Endothelial cell of umbilical vein (primary cell): ENCODE measurements around the gene CLEC17A. TPM values are rescaled to one million over a fixed set of nuclear protein-coding genes. Genes with fewer than 3 reads are reported as not detected.

Source experiments
- BruUV-seq: library from RNA; stranded (reverse); fragments of 400-500 nt; replicated peaks from 2 replicates; lab custom pipeline; 2021; lab: Mats Ljungman, UMichigan
- CTCF ChIA-PET: fragments of 300-600, 350-600 bp; sonication (Branson Sonifier 250); formaldehyde crosslinking; loops from one replicate; lab custom pipeline; 2021; ENCODE audit warnings: antibody characterized with exemption, inconsistent platforms; lab: Charles Lee
- POLR2A ChIA-PET: fragments of 300-600, 350-600 bp; sonication (Branson Sonifier 250); formaldehyde crosslinking; loops from one replicate; lab custom pipeline; 2021; ENCODE audit warnings: antibody characterized with exemption, inconsistent platforms; lab: Charles Lee
- DNase-seq: peaks from one replicate; pipeline ENCODE4 v3.0.0-alpha.2; 2011; ENCODE audit warnings: low read depth, low spot score
- FAIRE-seq: peaks from 2 replicates; lab custom pipeline; 2011; peaks lifted over from hg19 to GRCh38; lab: Jason Lieb, UNC
- H2AFZ ChIP-seq: 2 replicates; pipeline ENCODE4 v1.6.0; 2012; ENCODE audit warnings: low read depth, low read length, control low read depth, inconsistent platforms
- H3K27ac ChIP-seq: 2 replicates; pipeline ENCODE4 v1.5.1; 2011; ENCODE audit warnings: low read depth, mild to moderate bottlenecking, control low read depth, low read length, moderate library complexity; ENCODE audit not compliant: insufficient read depth
- H3K27me3 ChIP-seq, 2 experiments: 2 replicates each; pipeline versions ENCODE4 v1.6.0 to v1.6.1; 2011; ENCODE audit warnings: low read length in 2 of 2, mixed read lengths in 1 of 2; ENCODE audit not compliant: control insufficient read depth in 2 of 2, insufficient read depth in 2 of 2
- H3K36me3 ChIP-seq, 2 experiments: 2 replicates in 1 of 2; 3 replicates in 1 of 2; pipeline ENCODE4 v1.5.1; 2011; ENCODE audit warnings: low read length in 2 of 2, mild to moderate bottlenecking in 1 of 2, moderate library complexity in 1 of 2; ENCODE audit not compliant: control insufficient read depth in 2 of 2, insufficient read depth in 2 of 2; ENCODE audit errors: extremely low read depth in 1 of 2
- H3K4me1 ChIP-seq: 3 replicates; pipeline ENCODE4 v1.5.1; 2011; ENCODE audit warnings: mild to moderate bottlenecking, low read length; ENCODE audit not compliant: control insufficient read depth, insufficient read depth; ENCODE audit errors: extremely low read depth
- H3K4me2 ChIP-seq: 2 replicates; pipeline ENCODE4 v1.6.1; 2011; ENCODE audit warnings: low read length, control low read depth, mixed read lengths; ENCODE audit not compliant: insufficient read depth
- H3K4me3 ChIP-seq, 3 experiments: fragments of 200-600 bp in 1 of 3; sonication (generic), shearing (Covaris generic) in 1 of 3; replicated peaks in 1 of 3; 2 replicates each; pipeline ENCODE4 v1.5.1; 2011 to 2016; ENCODE audit warnings: control low read depth in 3 of 3, low read length in 3 of 3, mild to moderate bottlenecking in 2 of 3, inconsistent platforms in 1 of 3, low read depth in 1 of 3, moderate library complexity in 1 of 3; ENCODE audit not compliant: insufficient read depth in 1 of 3
- H3K79me2 ChIP-seq: 2 replicates; pipeline ENCODE4 v1.6.0; 2012; ENCODE audit warnings: low read length, inconsistent platforms; ENCODE audit not compliant: control insufficient read depth, insufficient read depth
- H3K9ac ChIP-seq: replicated peaks from 2 replicates; pipeline ENCODE3; 2011; ENCODE audit warnings: low read length, control low read depth; ENCODE audit not compliant: insufficient read depth; ENCODE audit errors: extremely low read depth
- H3K9me1 ChIP-seq: replicated peaks from 3 replicates; pipeline ENCODE4 v1.6.0; 2011; ENCODE audit warnings: mild to moderate bottlenecking, low read length; ENCODE audit not compliant: control insufficient read depth, insufficient read depth; ENCODE audit errors: extremely low read depth
- H3K9me3 ChIP-seq: replicated peaks from 2 replicates; pipeline ENCODE4 v1.5.1; 2012; ENCODE audit warnings: low read length, inconsistent platforms; ENCODE audit not compliant: control insufficient read depth, insufficient read depth
- H4K20me1 ChIP-seq: replicated peaks from 2 replicates; pipeline ENCODE3; 2011; ENCODE audit warnings: mild to moderate bottlenecking, low read length; ENCODE audit not compliant: control insufficient read depth, insufficient read depth; ENCODE audit errors: extremely low read depth
- CTCF ChIP-seq, 2 donors: IDR thresholded peaks; 1 replicate in 1 of 2; 2 replicates in 1 of 2; pipeline ENCODE4 v1.5.1; 2011; ENCODE audit warnings: low read length in 2 of 2, mild to moderate bottlenecking in 2 of 2, moderate library complexity in 2 of 2, control low read depth in 1 of 2, inconsistent platforms in 1 of 2, low read depth in 1 of 2; ENCODE audit not compliant: insufficient read depth in 1 of 2; ENCODE audit errors: extremely low read depth in 1 of 2
- EZH2 ChIP-seq: IDR thresholded peaks from 2 replicates; pipeline ENCODE4 v1.6.1; 2012; ENCODE audit warnings: borderline replicate concordance, low read depth, mild to moderate bottlenecking, moderate library complexity, low read length, inconsistent platforms; ENCODE audit not compliant: severe bottlenecking
- FOS ChIP-seq: IDR thresholded peaks from 2 replicates; pipeline ENCODE4 v1.6.1; 2011; ENCODE audit warnings: mild to moderate bottlenecking, low read length, moderate library complexity, borderline replicate concordance; ENCODE audit not compliant: insufficient read depth
- GATA2 ChIP-seq: IDR thresholded peaks from 2 replicates; pipeline ENCODE4 v1.7.0; 2011; ENCODE audit warnings: low read depth, mild to moderate bottlenecking, moderate library complexity, mixed read lengths, low read length; ENCODE audit not compliant: insufficient read length, insufficient read depth
- JUN ChIP-seq: IDR thresholded peaks from 2 replicates; pipeline ENCODE4 v1.6.1; 2011; ENCODE audit warnings: borderline replicate concordance, low read depth; ENCODE audit not compliant: insufficient read length, insufficient read depth
- MYC ChIP-seq: IDR thresholded peaks from one replicate; pipeline ENCODE4 v1.6.1; 2011; ENCODE audit warnings: mild to moderate bottlenecking, low read depth, low read length
- POLR2A ChIP-seq: IDR thresholded peaks from 2 replicates; pipeline ENCODE4 v1.6.1; 2012; ENCODE audit warnings: low read depth, mild to moderate bottlenecking, control low read depth, low read length
- POLR2AphosphoS5 ChIP-seq: IDR thresholded peaks from 2 replicates; pipeline ENCODE4 v1.6.1; 2012; ENCODE audit warnings: low read depth, mild to moderate bottlenecking, control low read depth, low read length, moderate library complexity; ENCODE audit not compliant: insufficient read depth
- dilution Hi-C: fragments of 300-500 bp; cut with MboI; formaldehyde crosslinking; loops from one replicate; pipeline ENCODE4 v1.15.0; 2019; ENCODE audit warnings: low sequenced_read_pairs; ENCODE audit not compliant: extremely low pct_ligation_motif_present
- intact Hi-C: fragments of 100-400 bp; cut with micrococcal nuclease; formaldehyde crosslinking; loops from one replicate; pipeline ENCODE4 v1.10.0; 2022
- polyA plus RNA-seq, 4 experiments: library from polyadenylated mRNA; depleted of rRNA in 3 of 4; stranded (reverse) in 3 of 4; unstranded in 1 of 4; fragments of >200 nt; gene quantifications; 2 replicates each; pipeline versions ENCODE4 v1.2.1 to v1.2.3, GENCODE V29; 2011 to 2012; ENCODE audit warnings: missing spikeins in 1 of 4
- total RNA-seq: library from RNA; stranded (reverse); gene quantifications from 2 replicates; pipeline ENCODE4 v1.2.3, GENCODE V29; 2021
- TF ChIP-seq, protein P1 (sequence below): IDR thresholded peaks from 2 replicates; pipeline ENCODE4 v1.6.1; 2011; ENCODE audit not compliant: insufficient read depth, insufficient read length

CLEC17A gene
- total and polyA plus RNA-seq, 2 donors (not counting 3 experiments of a cell fraction or from before 2014, with no cell fraction given), result 0.07 TPM; not detected in 1

DNA sequence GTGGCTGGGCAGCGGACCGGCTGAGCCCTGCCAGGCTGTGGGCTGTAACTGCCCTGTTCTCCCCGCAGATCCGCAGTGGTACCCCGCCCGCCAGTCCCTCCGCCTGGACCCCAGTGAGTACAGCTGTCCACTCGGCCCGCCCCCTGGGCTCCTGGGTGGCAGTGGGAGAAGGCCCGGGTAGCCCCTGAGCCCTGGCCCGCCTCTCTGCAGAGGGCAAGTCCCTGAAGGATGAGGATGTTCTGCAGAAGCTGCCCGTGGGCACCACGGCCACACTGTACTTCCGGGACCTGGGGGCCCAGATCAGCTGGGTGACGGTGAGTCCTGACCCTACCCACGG lies 19.3 kb upstream of the CLEC17A start:
- no peaks in the 10 kb centered on the region for H3K9me3 ChIP-seq
- CTCF ChIA-PET, result no interaction called here
- no peaks in the 10 kb centered on the region for H4K20me1 ChIP-seq
- POLR2A ChIA-PET, result no interaction called here
- no peak overlapping the region for H3K27ac ChIP-seq
- no peak for TF ChIP-seq EZH2
- TF ChIP-seq FOS, result no peak
- TF ChIP-seq POLR2A, result no peak
- H3K4me3 ChIP-seq, result no peak overlapping the region
- no peak overlapping the region for H2AFZ ChIP-seq
- dilution Hi-C loops (no loop called here), intact Hi-C loops (no loop called here)
- H3K4me1 ChIP-seq, result peaks cover 6% of the 10 kb centered on the region
- H3K9ac ChIP-seq, result no peak overlapping the region
- no TSS peak for BruUV-seq
- H3K36me3 ChIP-seq, result peaks cover 0 to 11% of the 10 kb centered on the region in 2 experiments
- no peak for DNase-seq
- FAIRE-seq, result no peak
- peaks cover 5% of the 10 kb centered on the region for H3K79me2 ChIP-seq
- no peaks in the 10 kb centered on the region for H3K9me1 ChIP-seq
- H3K4me2 ChIP-seq, result no peak overlapping the region
- H3K27me3 ChIP-seq, result no peaks in the 10 kb centered on the region

GRCh38 chr19:14563989-14564651 lies 18.8 kb upstream of the CLEC17A start:
- no peaks in the 10 kb centered on the region for H3K27me3 ChIP-seq
- H3K9me1 ChIP-seq, result no peaks in the 10 kb centered on the region
- CTCF ChIA-PET, result no interaction called here
- H3K36me3 ChIP-seq, result peaks cover 0 to 11% of the 10 kb centered on the region in 2 experiments
- peaks cover 5% of the 10 kb centered on the region for H3K79me2 ChIP-seq
- no peak overlapping the region for H3K4me3 ChIP-seq
- no TSS peak for BruUV-seq
- no peaks in the 10 kb centered on the region for H3K9me3 ChIP-seq
- intact Hi-C loops (no loop called here), dilution Hi-C loops (no loop called here)
- FAIRE-seq (no peak), DNase-seq (no peak)
- no peak overlapping the region for H3K27ac ChIP-seq
- no peak overlapping the region for H3K4me2 ChIP-seq
- POLR2A ChIA-PET, result no interaction called here
- no peaks in the 10 kb centered on the region for H4K20me1 ChIP-seq
- peaks cover 6% of the 10 kb centered on the region for H3K4me1 ChIP-seq
- TF ChIP-seq GATA2 (no peak), CTCF (IDR thresholded peaks at IDR 0.05; ENCODE audit: extremely low read depth in 1 of 2, insufficient read depth in 1 of 2, low read depth in 1 of 2, low read length in 2 of 2) (no peak), EZH2 (no peak), POLR2AphosphoS5 (no peak), FOS (no peak), JUN (no peak), POLR2A (no peak), MYC (no peak)
- TF ChIP-seq, protein P1, sequence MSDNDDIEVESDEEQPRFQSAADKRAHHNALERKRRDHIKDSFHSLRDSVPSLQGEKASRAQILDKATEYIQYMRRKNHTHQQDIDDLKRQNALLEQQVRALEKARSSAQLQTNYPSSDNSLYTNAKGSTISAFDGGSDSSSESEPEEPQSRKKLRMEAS, result no peak
- H2AFZ ChIP-seq, result no peak overlapping the region
- no peak overlapping the region for H3K9ac ChIP-seq
